ENCODE results near the gene MICU1.

- no peak for TF ChIP-seq CTCF (IDR thresholded peaks at IDR 0.05; ENCODE audit: insufficient read depth, low read length, poor library complexity, severe bottlenecking)
- no peak for TF ChIP-seq EZH2phosphoT487 (conservative IDR thresholded peaks at IDR 0.05; ENCODE audit: low read length)
Observed at GRCh38 chr10:72367301-72367960, 258.4 kb downstream of the MICU1 start.

All from SU-DHL-6 (cell line).